HUES6 (cell line): ENCODE results near the gene TAS2R46.
"Not testable (repeated sequence)": the region's sequence is repeated elsewhere in the genome, so short reads cannot be mapped to it uniquely, and the experiment has no call there.

Experiments
- H3K27ac ChIP-seq: 2 replicates; pipeline ENCODE4 v1.7.0; 2013; ENCODE audit warnings: low read depth, mild to moderate bottlenecking, low read length, inconsistent platforms
- H3K27me3 ChIP-seq: 2 replicates; pipeline ENCODE4 v1.6.1; 2013; ENCODE audit warnings: low read length; ENCODE audit not compliant: control insufficient read depth, insufficient read depth
- H3K36me3 ChIP-seq: 2 replicates; pipeline ENCODE4 v1.6.1; 2013; ENCODE audit warnings: low read length; ENCODE audit not compliant: control insufficient read depth, insufficient read depth
- H3K4me1 ChIP-seq: 2 replicates; pipeline ENCODE4 v1.6.1; 2013; ENCODE audit warnings: low read length; ENCODE audit not compliant: control insufficient read depth, insufficient read depth
- H3K4me3 ChIP-seq: 2 replicates; pipeline ENCODE4 v1.5.1; 2013; ENCODE audit warnings: low read depth, low read length
- H3K9ac ChIP-seq: one replicate; pipeline ENCODE4 v1.6.1; 2013; ENCODE audit warnings: mild to moderate bottlenecking, low read length
- H3K9me3 ChIP-seq: 2 replicates; pipeline ENCODE4 v1.6.1; 2013; ENCODE audit warnings: low read depth, low read length; ENCODE audit not compliant: control insufficient read depth, insufficient read depth

TAS2R46 gene

GRCh38 chr12:11078246-11078645 lies 16.2 kb upstream of the TAS2R46 start:
- Histone ChIP-seq H3K9ac (no peak overlapping the region), H3K27ac (no peak overlapping the region), H3K9me3 (0 out of 2 replicates have a peak, but pooled peaks cover 2% of the 10 kb centered on the region), H3K36me3 (no peaks in the 10 kb centered on the region), H3K27me3 (no peaks in the 10 kb centered on the region), H3K4me1 (no peaks in the 10 kb centered on the region), H3K4me3 (no peak overlapping the region)

GRCh38 chr12:11075642-11076041 lies 13.5 kb upstream of the TAS2R46 start:
- H3K4me1 ChIP-seq, result peaks cover 11% of the 10 kb centered on the region
- H3K9ac ChIP-seq, result no peak overlapping the region
- H3K4me3 ChIP-seq, result no peak overlapping the region
- no peaks in the 10 kb centered on the region for H3K36me3 ChIP-seq
- no peaks in the 10 kb centered on the region for H3K27me3 ChIP-seq
- H3K9me3 ChIP-seq, result 0 out of 2 replicates have a peak, but pooled peaks cover under 1% of the 10 kb centered on the region
- H3K27ac ChIP-seq, result no peak overlapping the region

- Histone ChIP-seq H3K27me3 (no peaks in the 10 kb centered on the region), H3K9ac (no peak overlapping the region), H3K4me1 (peaks cover 11% of the 10 kb centered on the region), H3K27ac (no peak overlapping the region), H3K4me3 (no peak overlapping the region), H3K9me3 (no peaks in the 10 kb centered on the region), H3K36me3 (no peaks in the 10 kb centered on the region)
These were observed 9.3 kb upstream of the TAS2R46 start for GRCh38 chr12:11071414-11071813.

- Histone ChIP-seq H3K9me3 (no peaks in the 10 kb centered on the region), H3K27ac (no peak overlapping the region), H3K27me3 (no peaks in the 10 kb centered on the region), H3K4me1 (peaks cover 11% of the 10 kb centered on the region), H3K36me3 (no peaks in the 10 kb centered on the region), H3K4me3 (no peak overlapping the region), H3K9ac (no peak overlapping the region)
These were observed 8.9 kb upstream of the TAS2R46 start for GRCh38 chr12:11070999-11071398.

- Histone ChIP-seq H3K36me3 (no peaks in the 10 kb centered on the region), H3K27me3 (no peaks in the 10 kb centered on the region), H3K27ac (no peak overlapping the region), H3K4me1 (peaks cover 11% of the 10 kb centered on the region), H3K9me3 (no peaks in the 10 kb centered on the region), H3K9ac (no peak overlapping the region), H3K4me3 (no peak overlapping the region)
These were observed 7.8 kb upstream of the TAS2R46 start for GRCh38 chr12:11069854-11070365.

GRCh38 chr12:11067514-11067913 lies 5.4 kb upstream of the TAS2R46 start:
- Histone ChIP-seq H3K27ac (no peak overlapping the region), H3K36me3 (no peaks in the 10 kb centered on the region), H3K9me3 (no peaks in the 10 kb centered on the region), H3K27me3 (no peaks in the 10 kb centered on the region), H3K4me3 (no peak overlapping the region), H3K4me1 (peaks cover 11% of the 10 kb centered on the region), H3K9ac (no peak overlapping the region)

GRCh38 chr12:11059784-11060183 lies 2.3 kb downstream of the TAS2R46 start:
- H3K4me3 ChIP-seq, result no peak overlapping the region
- H3K9me3 ChIP-seq, result no peaks in the 10 kb centered on the region
- no peaks in the 10 kb centered on the region for H3K36me3 ChIP-seq
- H3K27ac ChIP-seq, result no peak overlapping the region
- H3K9ac ChIP-seq, result no peak overlapping the region
- H3K27me3 ChIP-seq, result no peaks in the 10 kb centered on the region
- H3K4me1 ChIP-seq, result no peaks in the 10 kb centered on the region

GRCh38 chr12:11059041-11059440 lies 3.1 kb downstream of the TAS2R46 start:
- Histone ChIP-seq H3K4me1 (no peaks in the 10 kb centered on the region), H3K27ac (no peak overlapping the region), H3K36me3 (no peaks in the 10 kb centered on the region), H3K9me3 (0 out of 2 replicates have a peak, but pooled peaks cover under 1% of the 10 kb centered on the region), H3K27me3 (no peaks in the 10 kb centered on the region), H3K9ac (no peak overlapping the region), H3K4me3 (no peak overlapping the region)

GRCh38 chr12:11055306-11055705 lies 6.8 kb downstream of the TAS2R46 start:
- H3K4me1 ChIP-seq, result no peaks in the 10 kb centered on the region
- no peaks in the 10 kb centered on the region for H3K27me3 ChIP-seq
- H3K9me3 ChIP-seq, result peaks cover 28% of the 10 kb centered on the region
- no peak overlapping the region for H3K9ac ChIP-seq
- no peak overlapping the region for H3K27ac ChIP-seq
- no peak overlapping the region for H3K4me3 ChIP-seq
- H3K36me3 ChIP-seq, result no peaks in the 10 kb centered on the region; the same call in 1 of the 2 replicates

GRCh38 chr12:11049806-11050531 lies 12.1 kb downstream of the TAS2R46 start:
- H3K9me3 ChIP-seq, result peaks cover 44% of the 10 kb centered on the region
- not testable (repeated sequence) for H3K9ac ChIP-seq, H3K27me3 ChIP-seq, H3K4me3 ChIP-seq, H3K4me1 ChIP-seq, H3K27ac ChIP-seq
- H3K36me3 ChIP-seq, result peaks cover 14% of the 10 kb centered on the region

GRCh38 chr12:11041366-11041765 lies 20.7 kb downstream of the TAS2R46 start:
- H3K4me3 ChIP-seq, H3K9me3 ChIP-seq, H3K27me3 ChIP-seq, H3K9ac ChIP-seq, H3K27ac ChIP-seq, H3K4me1 ChIP-seq: not testable (repeated sequence)
- H3K36me3 ChIP-seq, result peaks cover 12% of the 10 kb centered on the region; the same call in 1 of the 2 replicates
